Activated CD8-positive, alpha-beta memory T cell treated with anti-CD3 and anti-CD28 coated beads, Interleukin-2, amount 50 U/mL, for 48 hours (primary cell): ENCODE data around the gene TBP.
"Not testable (repeated sequence)": the region's sequence is repeated elsewhere in the genome, so short reads cannot be mapped to it uniquely, and the experiment has no call there.

Experiments
- DNase-seq: peaks from one replicate; pipeline ENCODE4 v3.0.0-alpha.2; 2020

The TBP gene

GRCh38 chr6:170612256-170612804 lies 58.2 kb downstream of the TBP start:
- DNase-seq, result not testable (repeated sequence)

GRCh38 chr6:170616020-170616554 lies 61.9 kb downstream of the TBP start:
- DNase-seq, result not testable (repeated sequence)
